HepG2 (cell line): ENCODE measurements around the gene NGRN. TPM values are rescaled to one million over a fixed set of nuclear protein-coding genes. Genes with fewer than 3 reads are reported as not detected.

Source experiments
- EHMT2 ChIP-seq: fragments of 200-600 bp; sonication (generic); IDR thresholded peaks from 2 replicates; pipeline ENCODE4 v1.7.0; 2017; ENCODE audit warnings: antibody characterized with exemption, low read depth, low read length, borderline replicate concordance
- ELF3 ChIP-seq: IDR thresholded peaks from 2 replicates; pipeline ENCODE4 v1.6.1; 2016; ENCODE audit warnings: missing genetic modification reagents, missing compliant biosample characterization
- HOXA7 ChIP-seq: sonication (generic); formaldehyde crosslinking; IDR thresholded peaks from 2 replicates; pipeline ENCODE4 v1.8.1; 2022; ENCODE audit warnings: mild to moderate bottlenecking, missing genetic modification reagents, moderate library complexity
- HOXA9 ChIP-seq: sonication (generic); formaldehyde crosslinking; IDR thresholded peaks from 2 replicates; pipeline ENCODE4 v1.8.1; 2022; ENCODE audit warnings: missing genetic modification reagents, mild to moderate bottlenecking, moderate library complexity, borderline replicate concordance
- MAFK ChIP-seq, 2 experiments: IDR thresholded peaks in 1 of 2; conservative IDR thresholded peaks in 1 of 2; 2 replicates each; pipeline ENCODE4 v1.6.1; 2011; ENCODE audit warnings: improper control_type of control experiment in 2 of 2, low read length in 2 of 2
- MIER2 ChIP-seq: IDR thresholded peaks from 2 replicates; pipeline ENCODE4 v1.6.1; 2016; ENCODE audit warnings: missing biosample characterization, missing genetic modification reagents
- NKX3-1 ChIP-seq: sonication (generic); formaldehyde crosslinking; IDR thresholded peaks from 2 replicates; pipeline ENCODE4 v1.5.0; 2020; ENCODE audit warnings: missing genetic modification reagents
- REL ChIP-seq: sonication (generic); formaldehyde crosslinking; conservative IDR thresholded peaks from 2 replicates; pipeline ENCODE4 v1.8.0; 2022; ENCODE audit warnings: mild to moderate bottlenecking, missing genetic modification reagents, moderate library complexity
- SNAPC2 ChIP-seq: sonication (generic); formaldehyde crosslinking; IDR thresholded peaks from 2 replicates; pipeline ENCODE4 v1.8.1; 2022; ENCODE audit warnings: mild to moderate bottlenecking, missing genetic modification reagents
- TGIF2 ChIP-seq: IDR thresholded peaks from 2 replicates; pipeline ENCODE4 v1.6.1; 2016; ENCODE audit warnings: control low read depth, missing compliant biosample characterization
- ZNF562 ChIP-seq: sonication (generic); formaldehyde crosslinking; IDR thresholded peaks from 2 replicates; pipeline ENCODE4 v1.8.0; 2022; ENCODE audit warnings: missing genetic modification reagents, borderline replicate concordance
- polyA plus RNA-seq, 8 experiments: library from polyadenylated mRNA; depleted of rRNA in 3 of 8; stranded (reverse) in 7 of 8; unstranded in 1 of 8; fragments of >200 nt; fragmentation: Illumina TruSeq in 4 of 8; extraction: Trizol in 4 of 8; gene quantifications; 2 replicates each; pipeline versions ENCODE4 v1.2.1 to v1.2.3, GENCODE V29; 2011 to 2016; ENCODE audit warnings: low read depth in 4 of 8, missing spikeins in 1 of 8, mixed read lengths in 1 of 8; ENCODE audit not compliant: insufficient read depth in 1 of 8
- total RNA-seq, 5 experiments: library from RNA; depleted of rRNA; stranded (reverse); fragments of >200 nt; fragmentation: Illumina TruSeq; extraction: Trizol; gene quantifications; 2 replicates each; pipeline ENCODE4 v1.2.3, GENCODE V29; 2016; ENCODE audit warnings: low read depth in 1 of 5
- TF ChIP-seq, protein P1 (sequence below): sonication (generic); formaldehyde crosslinking; IDR thresholded peaks from 2 replicates; pipeline ENCODE4 v1.4.0; 2020; ENCODE audit warnings: missing genetic modification reagents, borderline replicate concordance
- TF ChIP-seq, protein P2 (sequence below): sonication (generic); IDR thresholded peaks from 2 replicates; pipeline ENCODE4 v1.6.1; 2016; ENCODE audit warnings: low read depth, borderline replicate concordance
- TF ChIP-seq, protein P3 (sequence below): sonication (generic); formaldehyde crosslinking; IDR thresholded peaks from 2 replicates; pipeline ENCODE4 v1.8.1; 2023; ENCODE audit warnings: mild to moderate bottlenecking, missing genetic modification reagents, borderline replicate concordance
- TF ChIP-seq, protein P4 (sequence below): sonication (generic); formaldehyde crosslinking; IDR thresholded peaks from 2 replicates; pipeline ENCODE4 v1.4.0; 2020; ENCODE audit warnings: missing genetic modification reagents
- TF ChIP-seq, protein P5 (sequence below): sonication (generic); formaldehyde crosslinking; conservative IDR thresholded peaks from 2 replicates; pipeline ENCODE4 v1.4.0; 2020; ENCODE audit warnings: missing genetic modification reagents
- TF ChIP-seq, protein P6 (sequence below): sonication (generic); formaldehyde crosslinking; IDR thresholded peaks from 2 replicates; pipeline ENCODE4 v1.4.0; 2020; ENCODE audit warnings: missing genetic modification reagents

NGRN gene
- total and polyA plus RNA-seq, 2 of the 13 experiments (the other 11 are each of a cell fraction or from before 2014, with no cell fraction given) = 39.8 to 63.7 TPM

DNA sequence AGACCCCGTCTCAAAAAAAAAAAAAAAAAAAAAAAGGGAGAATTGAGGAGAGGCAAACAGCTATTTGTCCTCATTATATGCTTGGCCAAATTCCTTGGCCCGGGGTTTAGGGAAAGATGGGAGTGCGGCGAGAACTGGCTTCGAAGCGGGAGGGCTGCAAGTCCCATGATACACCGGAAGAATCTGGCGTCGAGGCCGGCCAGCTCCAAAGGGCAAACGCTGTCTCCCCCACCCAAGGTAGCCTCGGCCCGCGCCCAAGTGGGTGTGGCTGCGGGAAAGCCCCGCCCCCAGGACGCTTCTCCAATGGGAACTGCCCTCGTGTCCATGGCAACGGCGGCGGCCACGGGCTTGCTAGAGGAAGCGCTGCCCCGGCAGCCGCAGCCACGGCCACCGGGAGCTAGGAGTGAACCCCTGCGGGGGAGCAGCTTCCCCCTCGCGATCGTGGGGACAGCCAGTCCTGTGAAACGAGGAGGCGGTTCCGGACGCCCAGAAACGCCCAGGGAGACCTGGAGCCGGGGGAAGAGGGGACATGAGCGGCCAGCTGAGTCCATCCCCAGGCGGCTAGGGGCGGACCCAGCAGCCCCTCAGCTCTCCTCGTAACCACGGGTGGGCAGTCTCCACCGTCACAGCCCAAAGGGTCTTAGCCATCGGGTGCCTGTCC lies 16.1 kb upstream of the NGRN start, which contains the start of gene TTLL13 (continued):
- TF ChIP-seq, protein P1, sequence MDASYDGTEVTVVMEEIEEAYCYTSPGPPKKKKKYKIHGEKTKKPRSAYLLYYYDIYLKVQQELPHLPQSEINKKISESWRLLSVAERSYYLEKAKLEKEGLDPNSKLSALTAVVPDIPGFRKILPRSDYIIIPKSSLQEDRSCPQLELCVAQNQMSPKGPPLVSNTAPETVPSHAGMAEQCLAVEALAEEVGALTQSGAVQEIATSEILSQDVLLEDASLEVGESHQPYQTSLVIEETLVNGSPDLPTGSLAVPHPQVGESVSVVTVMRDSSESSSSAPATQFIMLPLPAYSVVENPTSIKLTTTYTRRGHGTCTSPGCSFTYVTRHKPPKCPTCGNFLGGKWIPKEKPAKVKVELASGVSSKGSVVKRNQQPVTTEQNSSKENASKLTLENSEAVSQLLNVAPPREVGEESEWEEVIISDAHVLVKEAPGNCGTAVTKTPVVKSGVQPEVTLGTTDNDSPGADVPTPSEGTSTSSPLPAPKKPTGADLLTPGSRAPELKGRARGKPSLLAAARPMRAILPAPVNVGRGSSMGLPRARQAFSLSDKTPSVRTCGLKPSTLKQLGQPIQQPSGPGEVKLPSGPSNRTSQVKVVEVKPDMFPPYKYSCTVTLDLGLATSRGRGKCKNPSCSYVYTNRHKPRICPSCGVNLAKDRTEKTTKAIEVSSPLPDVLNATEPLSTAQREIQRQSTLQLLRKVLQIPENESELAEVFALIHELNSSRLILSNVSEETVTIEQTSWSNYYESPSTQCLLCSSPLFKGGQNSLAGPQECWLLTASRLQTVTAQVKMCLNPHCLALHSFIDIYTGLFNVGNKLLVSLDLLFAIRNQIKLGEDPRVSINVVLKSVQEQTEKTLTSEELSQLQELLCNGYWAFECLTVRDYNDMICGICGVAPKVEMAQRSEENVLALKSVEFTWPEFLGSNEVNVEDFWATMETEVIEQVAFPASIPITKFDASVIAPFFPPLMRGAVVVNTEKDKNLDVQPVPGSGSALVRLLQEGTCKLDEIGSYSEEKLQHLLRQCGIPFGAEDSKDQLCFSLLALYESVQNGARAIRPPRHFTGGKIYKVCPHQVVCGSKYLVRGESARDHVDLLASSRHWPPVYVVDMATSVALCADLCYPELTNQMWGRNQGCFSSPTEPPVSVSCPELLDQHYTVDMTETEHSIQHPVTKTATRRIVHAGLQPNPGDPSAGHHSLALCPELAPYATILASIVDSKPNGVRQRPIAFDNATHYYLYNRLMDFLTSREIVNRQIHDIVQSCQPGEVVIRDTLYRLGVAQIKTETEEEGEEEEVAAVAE (CRISPR knock-in tag) = 0 out of 2 replicates have a peak, but pooled peaks have one; percentile 30
- TF ChIP-seq, protein P2, sequence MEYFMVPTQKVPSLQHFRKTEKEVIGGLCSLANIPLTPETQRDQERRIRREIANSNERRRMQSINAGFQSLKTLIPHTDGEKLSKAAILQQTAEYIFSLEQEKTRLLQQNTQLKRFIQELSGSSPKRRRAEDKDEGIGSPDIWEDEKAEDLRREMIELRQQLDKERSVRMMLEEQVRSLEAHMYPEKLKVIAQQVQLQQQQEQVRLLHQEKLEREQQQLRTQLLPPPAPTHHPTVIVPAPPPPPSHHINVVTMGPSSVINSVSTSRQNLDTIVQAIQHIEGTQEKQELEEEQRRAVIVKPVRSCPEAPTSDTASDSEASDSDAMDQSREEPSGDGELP = peak; percentile 33; the same call in 1 of the 2 replicates
- TF ChIP-seq ZNF562 (CRISPR knock-in tag) = no peak
- no peak for TF ChIP-seq REL (CRISPR knock-in tag)
- TF ChIP-seq, protein P3, sequence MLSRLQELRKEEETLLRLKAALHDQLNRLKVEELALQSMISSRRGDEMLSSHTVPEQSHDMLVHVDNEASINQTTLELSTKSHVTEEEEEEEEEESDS = no peak
- no peak for TF ChIP-seq EHMT2
- TF ChIP-seq NKX3-1 (CRISPR knock-in tag) = no peak; the same call in 1 of the 2 replicates
- no peak for TF ChIP-seq MIER2 (CRISPR knock-in tag)
- no peak for TF ChIP-seq TGIF2
- TF ChIP-seq, protein P4, sequence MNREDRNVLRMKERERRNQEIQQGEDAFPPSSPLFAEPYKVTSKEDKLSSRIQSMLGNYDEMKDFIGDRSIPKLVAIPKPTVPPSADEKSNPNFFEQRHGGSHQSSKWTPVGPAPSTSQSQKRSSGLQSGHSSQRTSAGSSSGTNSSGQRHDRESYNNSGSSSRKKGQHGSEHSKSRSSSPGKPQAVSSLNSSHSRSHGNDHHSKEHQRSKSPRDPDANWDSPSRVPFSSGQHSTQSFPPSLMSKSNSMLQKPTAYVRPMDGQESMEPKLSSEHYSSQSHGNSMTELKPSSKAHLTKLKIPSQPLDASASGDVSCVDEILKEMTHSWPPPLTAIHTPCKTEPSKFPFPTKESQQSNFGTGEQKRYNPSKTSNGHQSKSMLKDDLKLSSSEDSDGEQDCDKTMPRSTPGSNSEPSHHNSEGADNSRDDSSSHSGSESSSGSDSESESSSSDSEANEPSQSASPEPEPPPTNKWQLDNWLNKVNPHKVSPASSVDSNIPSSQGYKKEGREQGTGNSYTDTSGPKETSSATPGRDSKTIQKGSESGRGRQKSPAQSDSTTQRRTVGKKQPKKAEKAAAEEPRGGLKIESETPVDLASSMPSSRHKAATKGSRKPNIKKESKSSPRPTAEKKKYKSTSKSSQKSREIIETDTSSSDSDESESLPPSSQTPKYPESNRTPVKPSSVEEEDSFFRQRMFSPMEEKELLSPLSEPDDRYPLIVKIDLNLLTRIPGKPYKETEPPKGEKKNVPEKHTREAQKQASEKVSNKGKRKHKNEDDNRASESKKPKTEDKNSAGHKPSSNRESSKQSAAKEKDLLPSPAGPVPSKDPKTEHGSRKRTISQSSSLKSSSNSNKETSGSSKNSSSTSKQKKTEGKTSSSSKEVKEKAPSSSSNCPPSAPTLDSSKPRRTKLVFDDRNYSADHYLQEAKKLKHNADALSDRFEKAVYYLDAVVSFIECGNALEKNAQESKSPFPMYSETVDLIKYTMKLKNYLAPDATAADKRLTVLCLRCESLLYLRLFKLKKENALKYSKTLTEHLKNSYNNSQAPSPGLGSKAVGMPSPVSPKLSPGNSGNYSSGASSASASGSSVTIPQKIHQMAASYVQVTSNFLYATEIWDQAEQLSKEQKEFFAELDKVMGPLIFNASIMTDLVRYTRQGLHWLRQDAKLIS = no peak
- peak; percentile 61; the same call in 1 of the 2 replicates for TF ChIP-seq ELF3 (CRISPR knock-in tag)
- no peak for TF ChIP-seq HOXA7 (CRISPR knock-in tag)
- TF ChIP-seq, protein P5, sequence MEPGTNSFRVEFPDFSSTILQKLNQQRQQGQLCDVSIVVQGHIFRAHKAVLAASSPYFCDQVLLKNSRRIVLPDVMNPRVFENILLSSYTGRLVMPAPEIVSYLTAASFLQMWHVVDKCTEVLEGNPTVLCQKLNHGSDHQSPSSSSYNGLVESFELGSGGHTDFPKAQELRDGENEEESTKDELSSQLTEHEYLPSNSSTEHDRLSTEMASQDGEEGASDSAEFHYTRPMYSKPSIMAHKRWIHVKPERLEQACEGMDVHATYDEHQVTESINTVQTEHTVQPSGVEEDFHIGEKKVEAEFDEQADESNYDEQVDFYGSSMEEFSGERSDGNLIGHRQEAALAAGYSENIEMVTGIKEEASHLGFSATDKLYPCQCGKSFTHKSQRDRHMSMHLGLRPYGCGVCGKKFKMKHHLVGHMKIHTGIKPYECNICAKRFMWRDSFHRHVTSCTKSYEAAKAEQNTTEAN (CRISPR knock-in tag) = no peak
- 0 out of 2 replicates have a peak, but pooled peaks have one; percentile 57 for TF ChIP-seq SNAPC2 (CRISPR knock-in tag)
- TF ChIP-seq, protein P6, sequence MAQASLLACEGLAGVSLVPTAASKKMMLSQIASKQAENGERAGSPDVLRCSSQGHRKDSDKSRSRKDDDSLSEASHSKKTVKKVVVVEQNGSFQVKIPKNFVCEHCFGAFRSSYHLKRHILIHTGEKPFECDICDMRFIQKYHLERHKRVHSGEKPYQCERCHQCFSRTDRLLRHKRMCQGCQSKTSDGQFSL = 0 out of 2 replicates have a peak, but pooled peaks have one; percentile 15
- TF ChIP-seq MAFK (conservative IDR thresholded peaks at IDR 0.05 in 1 of 2, IDR thresholded peaks at IDR 0.05 in 1 of 2; ENCODE audit: low read length in 2 of 2) = no peak
- no peak for TF ChIP-seq HOXA9 (CRISPR knock-in tag)
